Ramos (cell line): ENCODE measurements around the gene HECTD4.
"Not testable (repeated sequence)": the region's sequence is repeated elsewhere in the genome, so short reads cannot be mapped to it uniquely, and the experiment has no call there.

ENCODE experiments used
- in situ Hi-C: fragments of 300-500 bp; cut with MboI; formaldehyde crosslinking; loops from one replicate; pipeline ENCODE4 v1.14.3; 2022; ENCODE audit warnings: low sequenced_read_pairs; ENCODE audit not compliant: unreplicated experiment

Gene HECTD4

DNA sequence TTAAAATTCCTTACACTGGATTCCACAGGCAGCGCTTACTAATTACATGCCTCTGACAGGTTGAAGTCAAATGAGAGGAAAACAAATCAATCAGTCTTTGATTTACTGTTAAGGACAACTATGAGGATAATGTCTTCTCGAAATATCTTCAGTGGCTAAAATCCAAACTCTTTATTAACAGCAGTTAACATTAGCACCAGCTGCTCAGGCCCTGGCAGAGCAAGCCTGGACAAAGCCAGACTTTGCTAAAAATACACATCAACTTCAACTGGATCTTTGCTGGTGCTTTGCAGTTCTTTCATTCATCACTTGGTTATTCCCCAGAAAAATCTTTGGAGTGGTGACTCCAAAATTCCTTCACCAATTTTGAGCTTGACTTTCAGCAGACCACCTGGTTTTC lies 98.7 kb downstream of the HECTD4 start:
- in situ Hi-C loops = no loop called here

DNA sequence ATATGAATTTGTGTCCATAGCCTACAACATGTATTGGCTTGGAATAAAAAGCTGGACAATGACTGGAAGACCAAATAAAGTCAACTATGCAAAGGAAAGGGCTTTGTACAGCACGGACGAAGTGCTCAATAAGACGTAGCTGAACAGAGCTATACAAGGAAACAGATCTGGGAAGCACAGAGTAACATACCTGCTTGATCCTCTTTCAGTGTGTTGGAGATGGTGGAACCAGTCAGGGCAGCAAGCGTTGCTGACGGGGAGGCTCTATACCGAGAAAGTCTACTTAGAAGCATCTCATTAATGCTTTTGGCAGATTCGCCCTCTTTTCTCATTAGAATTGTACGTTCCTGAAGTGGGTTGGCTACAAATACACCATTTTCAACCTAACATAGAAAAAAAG lies 99.3 kb downstream of the HECTD4 start:
- in situ Hi-C loops = no loop called here

DNA sequence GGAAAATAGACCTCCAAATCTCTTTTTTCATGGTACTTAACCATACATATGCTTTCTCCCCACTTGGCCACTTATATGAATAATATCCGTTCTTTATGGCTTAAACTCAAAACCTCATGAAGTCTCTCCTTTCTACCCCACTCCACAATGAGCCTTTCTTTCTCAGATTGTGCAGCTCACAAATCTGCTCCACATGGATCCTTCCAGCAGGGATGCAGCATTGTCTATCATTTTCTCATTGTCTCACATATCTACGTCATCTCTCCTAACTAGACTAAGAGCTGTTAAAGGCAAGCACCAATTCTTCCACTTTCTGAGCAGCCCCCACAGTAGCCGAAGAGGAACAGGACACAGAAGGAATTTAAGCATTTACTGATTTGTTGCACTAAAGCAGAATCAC lies 106.4 kb downstream of the HECTD4 start:
- in situ Hi-C loops = no loop called here

DNA sequence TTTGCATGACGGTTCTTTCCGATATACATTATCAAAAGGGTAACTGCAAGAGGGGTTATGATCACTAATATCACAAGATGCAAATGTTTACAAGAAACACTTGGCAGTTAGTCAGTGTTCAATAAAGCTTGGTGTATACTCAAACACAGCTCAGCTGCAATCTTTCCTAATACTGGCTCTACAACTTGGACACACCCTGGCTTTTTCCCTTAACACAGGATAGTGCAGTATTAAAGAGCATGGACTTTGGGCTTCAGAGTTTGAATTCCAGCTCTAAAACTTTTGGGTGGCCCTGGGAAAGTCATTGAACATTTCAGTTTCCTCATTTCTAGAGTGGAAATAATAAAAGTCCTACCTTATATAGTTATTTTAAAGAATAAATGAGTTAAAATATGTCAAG lies 107.0 kb downstream of the HECTD4 start:
- in situ Hi-C loops = no loop called here

DNA sequence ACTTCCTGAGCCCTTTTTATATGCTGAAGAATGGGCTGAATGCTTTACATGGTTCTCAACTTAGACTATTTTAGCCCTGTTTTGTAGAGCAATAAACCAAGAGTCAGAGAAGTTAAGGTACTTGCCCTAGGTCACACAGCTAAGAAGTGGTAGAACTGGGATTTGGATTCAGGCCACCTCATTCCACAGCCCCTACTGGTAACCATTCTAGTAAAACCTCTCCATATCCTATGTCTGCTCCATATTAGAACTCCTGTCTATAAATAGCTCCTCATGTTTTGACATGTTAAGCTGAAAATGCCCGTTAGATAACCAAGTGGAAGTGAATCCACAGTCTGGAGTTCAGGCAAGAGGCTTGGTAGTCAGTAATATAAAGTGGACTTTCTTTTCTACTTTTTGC lies 111.6 kb downstream of the HECTD4 start:
- in situ Hi-C loops = no loop called here

DNA sequence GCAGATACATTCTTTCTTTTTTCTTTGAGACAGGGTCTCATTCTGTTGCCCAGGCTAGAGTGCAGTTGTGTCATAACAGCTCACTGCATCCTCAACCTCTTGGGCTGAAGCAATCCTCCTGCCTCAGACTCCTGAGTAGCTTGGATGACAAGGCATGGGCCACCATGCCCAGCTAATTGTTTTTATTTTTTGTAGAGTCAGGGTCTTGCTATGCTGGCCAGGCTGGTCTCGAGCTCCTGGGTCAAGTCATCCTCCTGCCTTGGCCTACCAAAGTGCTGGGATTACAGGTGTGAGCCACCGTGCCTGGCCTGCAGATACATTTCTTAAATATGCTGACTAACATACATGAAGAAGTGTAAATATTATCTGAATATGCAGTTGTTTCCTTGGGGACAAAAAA lies 115.8 kb downstream of the HECTD4 start:
- in situ Hi-C loops = no loop called here

DNA sequence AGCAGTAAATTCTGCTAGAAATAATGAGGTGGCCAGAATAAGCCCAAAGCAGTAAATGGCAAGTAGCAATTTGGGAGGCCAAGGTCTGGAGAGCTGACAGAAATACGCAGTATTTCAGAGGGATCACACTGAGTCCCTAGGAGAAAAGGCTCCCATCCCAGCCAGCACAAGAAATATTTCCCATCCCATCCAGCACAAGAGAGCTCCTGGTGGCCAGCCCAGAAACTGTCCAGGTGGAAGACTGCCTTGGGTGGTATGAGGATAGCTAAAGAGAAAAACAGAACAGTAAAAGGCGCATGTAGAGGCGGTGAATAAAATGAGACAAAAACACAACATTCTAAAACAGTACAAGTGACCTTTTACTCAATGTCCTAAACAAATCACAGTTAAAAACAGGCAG lies 120.7 kb downstream of the HECTD4 start:
- in situ Hi-C loops = no loop called here

DNA sequence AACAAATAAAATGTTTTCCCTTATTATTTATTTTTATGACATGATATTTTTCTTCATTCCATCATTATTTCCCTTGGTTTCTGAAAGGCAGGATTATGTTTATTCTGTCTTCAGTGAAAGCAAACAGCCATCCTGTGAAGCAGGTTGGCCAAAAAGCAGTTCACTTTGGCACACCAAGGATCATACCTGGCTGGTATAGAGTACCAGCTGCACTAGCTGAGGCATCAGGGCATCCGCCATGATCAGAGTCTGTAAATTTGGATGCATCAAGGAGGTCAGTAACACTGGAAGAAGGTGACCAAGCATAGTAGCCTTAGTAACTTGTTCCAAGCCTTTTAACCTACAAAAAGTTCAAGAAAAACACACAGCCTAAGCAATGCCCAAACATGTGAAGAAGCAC lies 123.3 kb downstream of the HECTD4 start:
- in situ Hi-C loops = no loop called here

DNA sequence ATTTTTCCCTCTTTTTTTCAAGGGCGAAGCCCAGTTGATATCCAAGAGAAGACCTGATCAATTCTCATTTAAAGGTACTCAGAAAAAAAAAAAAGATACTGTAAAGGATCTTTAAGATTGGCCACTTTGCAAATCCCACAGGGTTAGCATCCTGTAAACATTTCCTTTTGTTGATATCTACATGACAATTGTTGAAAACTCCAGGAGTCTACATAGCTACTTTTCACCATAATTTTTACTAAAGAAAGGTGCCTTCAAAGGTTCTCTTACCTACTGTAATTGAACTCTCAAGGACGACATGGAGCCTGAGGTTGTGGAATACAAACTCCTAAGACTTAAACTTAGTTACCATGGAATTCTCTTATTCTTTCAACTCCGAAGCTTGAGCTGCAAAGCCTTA lies 125.5 kb downstream of the HECTD4 start:
- in situ Hi-C loops = no loop called here

DNA sequence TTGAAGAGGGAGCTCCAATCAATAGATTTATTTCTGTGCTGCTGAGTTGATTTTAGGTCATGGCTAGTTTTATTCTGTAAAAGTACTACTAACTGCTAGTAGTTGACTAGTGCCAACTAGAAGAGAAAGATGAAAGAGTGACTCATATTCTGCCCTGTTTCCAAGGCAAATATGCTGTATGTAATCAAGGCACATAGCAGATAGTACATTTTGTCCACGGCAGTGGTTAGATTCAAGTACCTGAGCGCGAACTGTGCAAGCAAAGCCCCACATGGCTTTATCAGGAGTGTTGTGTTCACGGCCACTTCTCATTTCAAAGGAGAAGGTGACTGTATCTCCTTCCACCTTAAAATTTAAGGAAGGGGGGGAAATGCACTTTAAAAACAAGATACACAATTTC lies 130.0 kb downstream of the HECTD4 start:
- in situ Hi-C loops = no loop called here

DNA sequence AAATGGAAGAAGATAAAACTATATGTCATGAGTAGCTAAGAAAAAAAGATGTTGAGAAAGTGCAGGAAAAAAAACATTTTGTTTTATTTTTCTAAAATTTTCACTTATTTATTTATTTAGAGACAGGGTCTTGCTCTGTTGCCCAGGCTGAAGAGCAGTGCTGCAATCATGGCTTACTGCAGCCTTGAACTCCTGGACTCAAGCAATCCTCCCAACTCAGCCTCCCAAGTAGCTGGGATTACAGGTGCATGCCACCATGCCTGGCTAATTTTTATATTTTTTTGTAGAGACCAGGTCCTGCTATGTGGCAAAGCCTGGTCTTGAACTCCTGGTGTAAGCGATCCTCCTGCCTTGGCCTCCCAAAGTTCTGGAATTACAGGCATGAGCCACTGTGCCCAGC lies 137.3 kb downstream of the HECTD4 start:
- in situ Hi-C loops = not testable (repeated sequence)

DNA sequence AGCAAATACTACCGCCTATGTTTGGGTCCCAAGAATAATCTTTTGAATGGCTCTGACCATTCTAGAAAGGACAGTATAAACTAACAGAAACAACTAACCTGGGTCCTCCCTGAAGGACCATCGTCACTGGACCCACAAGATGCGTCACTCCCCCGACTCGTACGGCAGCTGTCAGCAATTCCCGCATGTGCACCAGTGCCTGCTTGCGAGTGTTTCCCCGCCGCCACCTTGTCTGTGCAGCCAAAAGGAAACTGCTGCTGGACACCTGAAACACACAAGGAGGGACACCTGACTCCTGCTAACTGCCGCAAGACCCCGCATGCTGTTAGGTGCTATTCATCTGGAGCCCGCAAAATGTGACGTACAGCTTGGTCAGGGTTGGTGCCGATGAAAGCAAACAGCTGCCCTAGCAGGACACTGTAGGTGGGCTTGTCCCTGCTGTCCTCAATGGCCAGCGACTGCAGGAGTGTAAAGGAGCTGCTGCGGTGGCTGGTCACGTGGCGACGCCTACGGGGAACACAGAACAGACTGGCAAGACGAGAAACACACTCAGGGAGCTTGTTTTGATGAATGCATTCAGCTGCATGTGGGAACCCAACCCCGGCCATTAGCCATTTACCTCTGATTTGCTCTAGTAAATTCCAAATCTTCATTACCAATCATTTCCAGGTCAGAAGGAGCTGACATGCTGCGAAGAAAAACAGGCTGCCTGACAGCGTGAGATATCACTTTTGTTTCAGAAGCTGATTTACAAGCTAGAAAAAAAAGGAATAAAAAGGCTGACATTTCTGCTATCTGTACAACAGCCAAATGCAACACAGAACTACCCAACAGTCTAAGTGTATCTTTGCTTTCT lies 138.7 kb downstream of the HECTD4 start:
- in situ Hi-C loops = no loop called here

DNA sequence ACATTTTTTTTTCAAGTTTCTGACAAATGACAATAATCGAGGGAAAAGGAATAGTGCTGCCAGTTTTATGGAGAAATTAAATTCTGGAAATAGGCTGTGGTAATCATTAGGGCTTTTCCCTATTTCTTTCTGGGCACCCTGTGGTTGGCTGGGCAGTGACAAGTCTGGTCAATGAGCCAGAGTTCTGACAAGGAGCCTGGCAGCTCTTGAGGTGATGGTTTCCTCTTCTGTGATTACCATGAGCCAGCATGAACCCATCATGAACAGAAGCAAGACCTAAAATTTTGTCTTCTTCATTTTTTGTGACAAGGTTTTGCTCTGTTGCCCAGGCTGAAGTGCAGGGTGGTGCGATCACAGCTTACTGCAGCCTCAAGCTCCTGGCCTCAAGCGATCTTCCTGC lies 141.1 kb downstream of the HECTD4 start:
- in situ Hi-C loops = no loop called here

DNA sequence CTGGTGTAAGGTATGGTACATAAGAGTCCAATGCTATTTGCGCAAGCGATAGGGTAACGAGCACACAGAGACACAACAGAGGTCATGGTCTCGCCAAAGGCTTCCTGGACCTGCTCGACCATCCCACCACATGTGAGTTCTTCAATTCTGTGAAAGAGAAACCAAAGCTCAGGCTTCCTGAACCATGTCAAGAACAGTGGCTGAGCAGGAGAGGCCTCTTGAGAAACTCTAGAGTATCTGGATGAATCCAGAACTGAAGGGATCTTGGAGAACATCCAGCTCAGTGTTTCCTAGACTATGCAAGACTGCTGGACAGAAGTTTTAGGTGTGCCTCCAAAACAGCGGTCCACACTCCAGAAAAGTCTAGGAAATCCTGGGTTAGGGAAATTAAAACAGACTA lies 142.3 kb downstream of the HECTD4 start:
- in situ Hi-C loops = no loop called here

DNA sequence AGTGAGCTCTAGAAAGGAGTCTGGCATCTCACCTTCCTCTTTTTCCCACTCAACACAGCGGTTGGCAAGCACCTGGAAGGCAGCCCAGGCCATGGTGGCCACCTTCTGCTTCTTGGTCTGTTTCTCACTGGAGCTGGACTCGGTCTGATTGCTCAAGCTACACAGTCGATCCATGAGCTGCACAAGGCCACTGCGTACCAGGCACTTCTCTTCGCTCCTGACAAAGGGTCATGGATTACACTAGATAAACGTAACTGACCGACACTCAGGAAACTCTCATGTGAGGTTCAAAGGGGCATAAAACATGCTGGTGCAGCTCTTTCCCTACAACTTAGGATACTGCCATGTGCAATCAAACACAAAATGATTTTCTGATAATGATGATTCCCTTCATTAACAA lies 143.2 kb downstream of the HECTD4 start:
- in situ Hi-C loops = no loop called here

DNA sequence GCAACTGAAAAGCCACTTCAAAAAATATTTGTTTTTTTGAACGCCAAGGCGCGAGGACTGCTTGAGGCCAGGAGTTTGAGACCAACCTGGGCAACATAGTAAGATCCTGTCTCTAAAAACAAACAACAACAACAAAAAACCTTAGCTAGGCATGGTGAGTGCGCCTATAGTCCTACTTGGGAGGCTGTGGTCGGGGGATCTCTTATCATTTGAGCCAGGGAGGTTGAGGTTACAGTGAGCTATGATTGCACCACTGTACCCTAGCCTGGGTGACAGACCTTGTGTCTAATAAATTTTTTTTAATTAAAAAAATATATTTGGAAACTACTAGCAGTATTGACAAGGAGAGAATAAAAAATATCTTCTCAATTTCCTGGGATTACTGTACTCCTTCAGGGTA lies 143.8 kb downstream of the HECTD4 start:
- in situ Hi-C loops = no loop called here

DNA sequence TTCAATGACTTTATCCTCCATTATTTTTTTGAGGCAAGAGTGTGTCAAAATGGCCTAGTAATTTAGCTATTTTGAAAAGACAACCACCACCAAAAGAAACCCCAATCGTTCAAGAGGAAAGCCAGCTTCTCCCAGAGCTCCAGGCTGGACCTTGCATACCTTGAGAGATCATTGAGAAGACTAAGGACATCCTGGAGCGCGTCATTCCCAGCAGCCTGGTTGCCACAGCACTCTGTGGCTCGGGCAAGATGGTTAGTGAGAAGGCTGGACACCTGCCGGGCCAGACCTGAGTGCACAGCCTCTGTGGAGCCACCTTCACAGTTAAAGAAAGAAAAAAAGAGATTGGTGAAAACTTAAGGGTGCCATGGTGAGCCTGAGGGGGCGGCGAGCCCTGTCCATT lies 145.4 kb downstream of the HECTD4 start:
- in situ Hi-C loops = no loop called here

DNA sequence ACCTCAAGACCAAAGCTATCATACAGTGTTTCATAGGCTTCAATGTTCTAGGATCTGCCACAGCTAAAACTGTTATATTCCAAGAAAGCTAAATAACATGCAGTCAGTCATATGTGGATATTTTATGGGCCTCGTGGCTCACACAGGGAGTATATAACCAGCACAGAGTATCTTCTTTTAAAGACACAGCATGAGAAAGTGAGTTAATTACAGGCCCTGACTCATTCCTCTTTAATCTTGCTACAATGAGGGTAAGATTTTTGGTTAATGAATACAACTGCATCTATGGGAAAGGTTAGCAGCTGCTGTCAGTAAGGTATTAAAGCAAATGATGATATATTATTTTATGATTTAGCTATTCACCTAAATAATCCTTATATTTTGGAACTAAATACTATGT lies 145.8 kb downstream of the HECTD4 start:
- in situ Hi-C loops = no loop called here

DNA sequence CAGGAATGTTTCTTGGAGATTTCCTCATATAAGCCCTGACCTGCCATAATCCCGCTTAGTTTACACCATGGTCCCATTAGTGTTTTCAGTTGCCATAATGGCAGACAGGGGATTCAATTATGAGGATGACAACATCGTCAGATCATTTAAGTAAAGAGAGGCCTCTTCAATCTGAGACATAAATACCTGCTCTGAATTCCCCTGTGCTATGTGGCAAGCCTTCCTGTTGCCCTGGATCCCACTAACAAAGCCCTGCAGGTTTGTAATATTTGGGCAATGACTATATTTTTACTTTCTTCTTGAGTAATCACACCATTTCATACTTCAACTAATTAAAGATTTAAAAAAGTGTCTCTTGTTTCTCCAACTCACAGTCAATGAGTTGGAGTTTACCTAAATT lies 147.9 kb downstream of the HECTD4 start:
- in situ Hi-C loops = no loop called here

DNA sequence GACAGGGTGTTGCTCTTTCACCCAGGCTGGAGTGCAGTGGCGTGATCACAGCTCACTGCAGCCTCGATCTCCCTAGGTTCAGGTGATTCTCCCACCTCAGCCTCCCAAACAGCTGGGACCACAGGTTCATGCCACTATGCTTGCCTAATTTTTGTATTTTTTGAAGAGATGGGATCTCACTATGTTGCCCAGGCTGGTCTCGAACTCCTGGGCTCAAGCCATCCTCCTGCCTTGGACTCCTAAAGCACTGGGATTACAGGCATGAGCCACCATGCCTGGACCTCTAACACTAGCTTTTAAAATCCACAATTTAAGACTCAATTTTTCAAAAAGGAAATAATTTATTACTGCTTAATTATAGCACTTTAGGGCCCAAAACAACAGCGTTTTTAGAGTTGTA lies 149.0 kb downstream of the HECTD4 start:
- in situ Hi-C loops = no loop called here

DNA sequence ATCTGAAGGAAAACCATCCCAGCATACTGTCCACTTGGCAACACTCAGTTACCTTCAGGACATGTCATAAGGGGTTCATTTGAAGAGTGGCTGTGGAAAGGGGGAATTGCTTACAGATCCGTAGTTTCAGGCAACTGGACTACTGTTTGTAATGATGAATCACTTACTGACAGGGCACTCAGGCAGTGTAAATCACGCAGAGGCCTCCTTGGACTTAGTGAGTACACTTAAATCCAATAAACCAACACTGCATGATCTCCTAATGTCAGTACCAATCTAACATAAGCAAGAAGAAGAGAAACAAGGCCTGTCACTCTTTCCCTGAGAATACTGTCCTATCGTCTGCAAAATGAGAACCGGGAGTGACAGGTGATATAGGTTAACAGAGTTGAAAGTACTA lies 152.1 kb downstream of the HECTD4 start:
- in situ Hi-C loops = no loop called here

DNA sequence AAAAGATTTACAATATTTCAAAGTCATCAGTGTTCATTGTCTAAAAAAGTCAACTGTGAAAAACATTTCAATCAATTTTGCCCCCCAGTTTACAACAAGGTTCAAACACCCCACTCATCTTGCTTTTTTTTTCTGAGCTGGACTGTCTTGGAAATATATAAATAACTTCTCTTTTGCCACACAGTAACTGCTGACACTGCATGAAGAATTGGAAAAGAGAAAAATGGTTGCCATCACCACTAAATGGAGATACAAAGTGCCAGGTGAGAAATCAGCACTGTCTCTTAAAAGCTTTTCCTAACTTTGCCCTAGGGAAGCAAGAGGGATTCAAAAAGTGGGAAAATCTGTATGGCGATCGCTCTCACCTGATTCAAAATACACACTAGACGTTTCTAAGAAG lies 155.5 kb downstream of the HECTD4 start:
- in situ Hi-C loops = no loop called here

DNA sequence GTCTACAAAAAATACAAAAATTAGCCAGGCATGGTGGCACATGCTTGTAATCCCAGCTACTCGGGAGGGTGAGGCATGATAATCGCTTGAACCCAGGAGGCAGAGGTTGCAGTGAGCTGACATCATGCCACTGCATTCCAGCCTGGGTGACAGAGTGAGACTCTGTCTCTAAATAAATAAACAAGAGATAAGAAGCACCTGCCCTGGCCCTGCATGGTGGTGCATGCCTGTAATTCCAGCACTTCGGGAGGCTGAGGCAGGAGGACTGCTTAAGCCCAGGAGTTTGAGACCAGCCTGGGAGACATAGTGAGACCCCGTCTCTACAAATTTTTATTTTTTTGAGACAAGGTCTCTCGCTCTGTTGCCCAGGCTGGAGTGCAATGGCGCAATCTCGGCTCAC lies 161.6 kb downstream of the HECTD4 start:
- in situ Hi-C loops = not testable (repeated sequence)
